ENCODE measurements around the gene CD72. TPM values are rescaled to one million over a fixed set of nuclear protein-coding genes. Genes with fewer than 3 reads are reported as not detected.
"Not testable (repeated sequence)": the region's sequence is repeated elsewhere in the genome, so short reads cannot be mapped to it uniquely, and the experiment has no call there.

The CD72 gene
- polyA plus RNA-seq, 3 donors: 1.7 to 3.0 (median 1.8) TPM

DNA sequence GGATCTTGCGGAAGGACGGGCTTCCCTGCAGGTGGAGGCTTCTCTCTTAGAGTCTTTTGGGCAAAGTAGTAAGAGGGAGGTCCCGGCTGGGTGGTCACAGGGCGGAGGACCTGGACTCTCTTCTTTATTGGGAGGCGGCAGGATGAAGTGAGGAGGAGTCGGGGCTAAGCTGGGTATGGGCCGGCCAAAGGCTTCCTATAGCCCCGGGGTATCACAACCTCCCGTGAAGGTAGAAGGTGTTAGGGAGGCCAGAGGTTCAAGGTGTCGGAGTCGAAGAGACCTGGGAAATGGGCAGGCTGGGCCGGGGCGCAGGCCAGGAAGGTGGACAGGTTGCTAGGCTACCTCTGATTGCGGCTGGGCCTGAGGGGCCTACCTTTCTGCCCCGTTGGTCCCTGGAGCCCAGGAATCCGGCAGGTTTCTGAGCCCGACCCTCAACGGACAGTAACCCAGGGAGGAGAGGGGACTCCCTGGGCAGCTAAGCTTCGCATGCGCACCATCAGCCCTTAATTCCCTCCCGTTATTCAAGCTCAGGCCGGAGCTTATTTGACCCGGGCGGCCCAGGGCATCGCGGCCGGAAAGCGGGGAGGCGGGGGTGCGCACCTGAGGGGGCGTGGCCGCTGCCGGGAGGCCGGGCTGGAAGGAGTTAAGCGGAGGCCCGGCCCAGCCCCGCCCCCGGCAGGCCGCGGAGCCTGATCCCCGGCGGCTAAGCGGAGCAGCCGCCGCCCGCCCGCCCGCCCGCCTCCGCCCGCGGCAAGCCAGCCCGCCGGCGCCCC, 13.4 kb downstream of the CD72 start, which contains the start of gene TESK1:
Gene TESK1 (plus strand): TSS at position 685 of the 773 bp plus-strand sequence. CDS start 358 bp downstream, outside the sequence.
- 0% methylated on average over 41 to 55 of the region's 55 CpGs for WGBS, 3 donors
- peak within 1 kb of the TSS; percentile 20 for H3K27ac ChIP-seq (ENCODE audit: low read depth, low read length)

GRCh38 chr9:35603986-35604577, 14.1 kb downstream of the CD72 start:
- 0% methylated on average over 40 to 41 of the region's 41 CpGs for WGBS, 3 donors
- H3K27ac ChIP-seq (ENCODE audit: low read depth, low read length): peak overlapping the region; percentile 20

- peak overlapping the region; percentile 7 for H3K27ac ChIP-seq (ENCODE audit: low read depth, low read length)
- WGBS, 3 donors: 1 to 3% (median 3%) methylated on average over 18 of the region's 18 CpGs
Measured at GRCh38 chr9:35603506-35603985, 14.7 kb downstream of the CD72 start.

DNA sequence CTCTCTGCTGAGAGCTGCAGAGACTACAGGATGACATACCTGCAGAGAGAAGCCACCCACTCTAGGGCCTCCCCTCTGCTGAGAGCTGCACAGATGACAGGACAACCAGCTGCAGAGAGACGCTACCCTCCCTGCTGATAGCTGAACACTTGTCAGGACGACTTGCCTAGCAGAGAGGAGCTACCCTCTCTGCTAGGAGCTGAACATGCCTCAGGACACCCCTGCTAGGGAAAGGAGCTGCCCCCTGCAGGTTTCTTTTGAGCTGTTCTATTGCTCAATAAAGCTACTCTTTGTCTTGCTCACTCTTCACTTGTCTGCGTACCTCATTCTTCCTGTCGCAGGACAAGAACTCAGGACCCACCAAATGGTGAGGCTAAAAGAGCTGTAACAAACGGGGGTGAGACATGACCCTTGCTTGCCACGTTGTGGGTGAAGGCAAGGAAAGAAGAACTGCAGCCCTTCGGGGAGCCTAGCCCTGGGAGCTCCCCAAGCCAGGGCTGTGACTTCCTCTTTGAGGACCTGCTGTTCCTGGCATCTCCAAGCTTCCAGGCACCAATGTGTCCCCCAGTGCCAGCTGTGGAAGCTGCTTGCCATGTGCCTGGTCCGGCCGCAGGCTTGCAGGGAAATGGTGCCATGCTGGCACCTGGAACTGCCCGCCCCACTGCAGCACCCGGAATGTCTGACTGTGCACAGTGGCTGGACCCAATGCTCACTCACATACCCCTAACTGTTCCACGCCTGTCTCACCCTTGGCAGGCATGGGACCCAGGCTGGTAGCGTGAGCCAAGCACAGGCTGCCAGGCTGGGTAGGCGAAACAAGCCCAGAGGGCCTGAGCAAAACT, 18.2 kb downstream of the CD72 start:
- H3K27ac ChIP-seq (ENCODE audit: low read depth, low read length): no peak overlapping the region
- 73 to 84% (median 79%) methylated on average over 14 of the region's 14 CpGs for WGBS, 3 donors

GRCh38 chr9:35598866-35599590, 19.2 kb downstream of the CD72 start:
- WGBS, 3 donors: 67 to 90% (median 85%) methylated on average over 11 of the region's 11 CpGs
- no peak overlapping the region for H3K27ac ChIP-seq (ENCODE audit: low read depth, low read length)

- 91 to 98% (median 92%) methylated on average over 2 of the region's 2 CpGs for WGBS, 3 donors
- H3K27ac ChIP-seq (ENCODE audit: low read depth, low read length): not testable (repeated sequence)
Measured at GRCh38 chr9:35596907-35597306, 21.3 kb downstream of the CD72 start.

GRCh38 chr9:35594471-35594870, 23.7 kb downstream of the CD72 start:
- no peak overlapping the region for H3K27ac ChIP-seq (ENCODE audit: low read depth, low read length)
- 93 to 98% (median 96%) methylated on average over 4 of the region's 4 CpGs for WGBS, 3 donors

- no peak overlapping the region for H3K27ac ChIP-seq (ENCODE audit: low read depth, low read length)
Measured at GRCh38 chr9:35593581-35593980, 24.6 kb downstream of the CD72 start.

- WGBS, 3 donors: 94 to 96% (median 96%) methylated on average over 5 of the region's 5 CpGs
- H3K27ac ChIP-seq (ENCODE audit: low read depth, low read length): not testable (repeated sequence)
Measured at GRCh38 chr9:35588506-35588905, 29.7 kb downstream of the CD72 start.

- not testable (repeated sequence) for H3K27ac ChIP-seq (ENCODE audit: low read depth, low read length)
- WGBS, 3 donors: 90 to 94% (median 91%) methylated on average over 3 of the region's 3 CpGs
Measured at GRCh38 chr9:35584681-35585080, 33.5 kb downstream of the CD72 start.

DNA sequence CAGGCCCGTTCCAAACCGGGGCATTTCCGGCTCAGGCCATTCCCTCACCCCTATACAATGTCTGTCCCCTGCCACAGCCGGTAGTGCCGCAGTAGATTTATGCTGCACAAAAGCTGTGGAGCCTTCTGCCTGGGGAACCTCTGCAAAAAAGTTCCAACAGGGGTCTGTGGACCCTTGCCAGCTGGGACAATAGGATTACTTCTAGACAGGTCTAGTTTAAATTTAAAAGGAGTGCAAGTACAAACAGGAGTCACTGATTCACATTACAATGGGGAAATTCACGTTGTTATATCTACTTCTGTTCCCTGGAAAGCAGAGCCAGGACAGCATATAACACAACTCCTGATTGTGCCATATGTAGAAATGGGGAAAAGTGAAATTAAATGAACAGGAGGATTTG, 34.7 kb downstream of the CD72 start:
- not testable (repeated sequence) for H3K27ac ChIP-seq (ENCODE audit: low read depth, low read length)
- WGBS, 3 donors: 73 to 86% (median 77%) methylated on average over 6 of the region's 6 CpGs

DNA sequence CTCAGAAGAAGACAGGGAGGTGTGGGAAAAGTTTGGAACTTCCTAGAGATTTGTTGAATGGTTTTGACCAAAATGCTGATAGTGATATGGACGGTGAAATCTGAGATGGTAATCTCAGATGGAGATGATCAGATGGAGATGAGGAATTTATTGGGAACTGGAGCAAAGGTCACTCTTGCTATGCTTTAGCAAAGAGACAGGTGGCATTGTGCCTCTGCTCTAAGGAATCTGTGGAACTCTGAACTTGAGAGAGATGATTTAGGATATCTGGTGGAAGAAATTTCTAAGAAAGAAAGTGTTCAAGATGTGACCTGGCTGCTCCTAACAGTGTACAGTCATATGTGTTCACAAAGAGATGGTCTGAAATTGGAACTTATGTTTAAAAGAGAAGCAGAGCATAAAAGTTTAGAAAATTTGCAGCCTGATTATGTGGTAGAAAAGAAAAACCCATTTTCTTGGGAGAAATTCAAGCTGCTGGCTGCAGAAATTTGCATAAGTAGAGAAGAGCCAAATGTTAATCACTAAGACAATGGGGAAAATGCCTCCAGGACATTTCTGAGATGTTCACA, 38.5 kb downstream of the CD72 start:
- not testable (repeated sequence) for H3K27ac ChIP-seq (ENCODE audit: low read depth, low read length)
- WGBS, 3 donors: 85 to 100% (median 93%) methylated on average over 1 of the region's 1 CpG

- WGBS, 3 donors: 93 to 96% (median 95%) methylated on average over 1 of the region's 1 CpG
- H3K27ac ChIP-seq (ENCODE audit: low read depth, low read length): no peak overlapping the region
Measured at GRCh38 chr9:35579130-35579529, 39.1 kb downstream of the CD72 start.

DNA sequence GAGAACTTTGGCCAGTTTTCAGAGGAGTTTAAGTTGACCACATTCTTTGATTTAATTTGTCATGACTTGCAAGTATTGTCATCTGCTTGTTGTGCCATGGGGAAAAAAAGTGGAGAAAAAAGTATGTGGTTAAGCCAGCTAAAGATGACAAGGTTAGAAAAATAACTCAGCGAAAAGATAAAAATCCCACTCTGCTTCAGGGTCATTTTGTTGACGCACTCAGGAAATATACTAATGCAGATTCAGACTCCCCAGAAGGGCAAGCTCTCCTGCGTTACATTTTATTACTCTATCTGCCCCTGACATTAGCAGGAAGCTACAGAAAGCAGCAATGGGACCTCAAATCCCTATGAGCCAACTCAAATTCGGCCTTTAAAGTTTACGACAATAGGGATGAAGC, 40.7 kb downstream of the CD72 start:
- no peak overlapping the region for H3K27ac ChIP-seq (ENCODE audit: low read depth, low read length)
- 81 to 91% (median 87%) methylated on average over 5 of the region's 5 CpGs for WGBS, 3 donors

DNA sequence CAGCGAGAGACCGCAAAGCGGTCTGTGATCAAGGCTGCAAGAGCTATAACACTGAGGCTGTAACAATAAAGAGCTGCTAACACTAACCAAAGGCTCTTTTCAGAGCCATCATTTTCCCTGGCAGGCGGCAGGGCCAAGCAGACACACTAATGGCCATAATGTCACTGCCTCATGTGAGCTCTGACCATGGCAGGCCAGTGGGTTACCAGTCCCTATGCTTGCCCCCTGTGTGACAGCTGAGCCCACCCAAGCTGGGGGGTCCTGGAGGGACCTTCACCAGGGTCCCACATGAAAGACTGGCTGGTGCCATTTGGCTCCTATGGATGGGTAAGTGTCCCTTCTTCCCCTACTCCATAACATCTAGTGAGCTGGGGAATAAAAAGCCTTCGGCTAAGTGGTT, 42.7 kb downstream of the CD72 start:
- 93 to 99% (median 94%) methylated on average over 5 of the region's 5 CpGs for WGBS, 3 donors
- no peak overlapping the region for H3K27ac ChIP-seq (ENCODE audit: low read depth, low read length)

DNA sequence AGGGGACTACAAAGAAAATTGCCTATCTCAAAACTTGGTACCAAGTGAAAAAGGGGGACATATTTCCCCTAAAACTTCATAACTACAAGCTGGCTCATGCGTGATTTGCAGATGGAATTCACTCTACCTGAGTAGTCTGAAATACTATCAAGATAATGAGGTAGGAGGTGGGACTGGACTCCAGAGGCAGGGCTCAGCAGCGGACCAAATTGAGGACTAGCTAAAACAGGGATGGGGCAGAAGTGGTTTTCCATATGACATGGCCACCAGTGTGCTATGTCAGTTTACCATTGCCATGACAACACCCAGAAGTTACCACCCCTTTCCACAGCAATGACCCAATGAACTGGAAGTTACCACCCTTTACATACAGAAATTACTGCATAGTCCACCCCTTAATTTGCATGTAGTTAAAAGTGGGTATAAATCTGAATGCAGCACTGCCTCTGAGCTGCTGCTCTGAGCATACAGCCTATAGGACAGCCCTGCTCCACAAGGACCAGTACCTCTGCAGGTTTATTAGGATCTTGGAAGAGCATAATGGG, 43.6 kb downstream of the CD72 start:
- no peak overlapping the region for H3K27ac ChIP-seq (ENCODE audit: low read depth, low read length)
- WGBS, 3 donors: 93 to 96% (median 94%) methylated on average over 2 of the region's 2 CpGs

- WGBS, 3 donors: 72 to 90% (median 74%) methylated on average over 6 of the region's 6 CpGs
- H3K27ac ChIP-seq (ENCODE audit: low read depth, low read length): no peak overlapping the region
Measured at GRCh38 chr9:35570709-35571504, 47.3 kb downstream of the CD72 start.

Measured in adipose tissue (tissue), 3 donors.